Cardiac fibroblast (primary cell): ENCODE measurements around the gene NR2C2.

Experiments
- DNase-seq, 2 donors: peaks; one replicate each; pipeline versions ENCODE4 v3.0.0 to v3.0.0-alpha.2; 2010; ENCODE audit warnings: low read depth in 2 of 2
- H3K4me3 ChIP-seq, 2 donors: replicated peaks in 1 of 2; 1 replicate in 1 of 2; 2 replicates in 1 of 2; pipeline ENCODE4 v1.5.1; 2011; ENCODE audit warnings: low read depth in 2 of 2, low read length in 2 of 2, mild to moderate bottlenecking in 2 of 2, moderate library complexity in 1 of 2
- TF ChIP-seq, protein P1 (sequence below): IDR thresholded peaks from one replicate; pipeline ENCODE4 v1.5.1; 2011; ENCODE audit warnings: low read depth, mild to moderate bottlenecking, low read length, inconsistent platforms

Gene NR2C2

DNA sequence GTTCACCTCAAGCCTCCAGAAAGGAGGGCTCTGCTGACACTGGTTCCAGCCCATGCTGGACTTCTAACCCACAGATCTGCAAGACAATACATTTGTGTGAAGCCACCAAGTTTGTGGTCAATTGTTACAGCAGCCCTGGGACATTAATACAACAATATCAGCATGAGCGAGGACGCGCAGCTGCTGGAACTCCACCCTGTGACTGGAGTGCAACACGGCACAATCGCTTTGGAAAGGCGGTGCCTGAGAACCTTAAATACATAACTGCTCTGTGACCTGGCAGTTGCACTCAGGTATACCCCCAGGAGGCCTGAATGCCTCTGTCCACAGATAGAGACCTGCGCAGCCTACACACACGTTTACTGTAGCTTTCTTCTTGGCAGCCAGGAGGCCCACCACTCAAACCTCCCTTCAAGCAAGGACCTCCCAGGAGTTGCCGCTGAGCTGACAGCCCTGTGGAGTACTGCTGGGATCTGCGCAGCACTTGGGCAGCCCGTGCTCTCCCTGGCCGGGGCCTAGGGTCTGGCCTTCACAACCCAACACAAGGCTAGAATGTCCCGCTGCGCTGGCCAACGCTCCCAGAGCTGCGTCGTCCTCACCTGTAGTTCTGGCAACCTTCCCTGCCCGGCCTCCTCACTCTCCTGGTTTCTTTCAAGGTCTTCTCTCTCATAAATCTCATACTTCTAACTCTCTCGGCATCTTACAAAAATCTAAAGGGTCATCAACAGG lies 109.5 kb downstream of the NR2C2 start:
- no peak overlapping the region for H3K4me3 ChIP-seq
- no peak for DNase-seq
- TF ChIP-seq, protein P1, sequence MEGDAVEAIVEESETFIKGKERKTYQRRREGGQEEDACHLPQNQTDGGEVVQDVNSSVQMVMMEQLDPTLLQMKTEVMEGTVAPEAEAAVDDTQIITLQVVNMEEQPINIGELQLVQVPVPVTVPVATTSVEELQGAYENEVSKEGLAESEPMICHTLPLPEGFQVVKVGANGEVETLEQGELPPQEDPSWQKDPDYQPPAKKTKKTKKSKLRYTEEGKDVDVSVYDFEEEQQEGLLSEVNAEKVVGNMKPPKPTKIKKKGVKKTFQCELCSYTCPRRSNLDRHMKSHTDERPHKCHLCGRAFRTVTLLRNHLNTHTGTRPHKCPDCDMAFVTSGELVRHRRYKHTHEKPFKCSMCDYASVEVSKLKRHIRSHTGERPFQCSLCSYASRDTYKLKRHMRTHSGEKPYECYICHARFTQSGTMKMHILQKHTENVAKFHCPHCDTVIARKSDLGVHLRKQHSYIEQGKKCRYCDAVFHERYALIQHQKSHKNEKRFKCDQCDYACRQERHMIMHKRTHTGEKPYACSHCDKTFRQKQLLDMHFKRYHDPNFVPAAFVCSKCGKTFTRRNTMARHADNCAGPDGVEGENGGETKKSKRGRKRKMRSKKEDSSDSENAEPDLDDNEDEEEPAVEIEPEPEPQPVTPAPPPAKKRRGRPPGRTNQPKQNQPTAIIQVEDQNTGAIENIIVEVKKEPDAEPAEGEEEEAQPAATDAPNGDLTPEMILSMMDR, result no peak

DNA sequence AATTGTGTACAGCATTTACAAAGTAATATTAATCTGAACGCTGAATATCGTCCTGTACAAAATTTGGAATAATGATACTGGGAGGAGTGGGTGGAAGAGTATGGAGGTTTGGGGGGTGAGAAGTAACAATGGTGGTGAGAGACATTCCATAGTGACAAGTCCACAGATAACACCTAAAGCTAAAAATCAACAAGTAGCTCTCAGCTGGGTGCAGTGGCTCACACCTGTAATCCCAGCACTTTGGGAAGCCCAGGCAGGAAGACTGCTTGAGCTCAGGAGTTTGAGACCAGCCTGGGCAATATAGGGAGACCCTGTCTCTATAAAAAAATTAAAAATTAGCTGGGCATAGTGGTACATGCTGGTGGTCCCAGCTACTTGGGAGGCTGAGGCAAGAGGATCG lies 112.6 kb downstream of the NR2C2 start:
- H3K4me3 ChIP-seq, result no peak overlapping the region
- DNase-seq, result no peak
- TF ChIP-seq, protein P1, result no peak

DNA sequence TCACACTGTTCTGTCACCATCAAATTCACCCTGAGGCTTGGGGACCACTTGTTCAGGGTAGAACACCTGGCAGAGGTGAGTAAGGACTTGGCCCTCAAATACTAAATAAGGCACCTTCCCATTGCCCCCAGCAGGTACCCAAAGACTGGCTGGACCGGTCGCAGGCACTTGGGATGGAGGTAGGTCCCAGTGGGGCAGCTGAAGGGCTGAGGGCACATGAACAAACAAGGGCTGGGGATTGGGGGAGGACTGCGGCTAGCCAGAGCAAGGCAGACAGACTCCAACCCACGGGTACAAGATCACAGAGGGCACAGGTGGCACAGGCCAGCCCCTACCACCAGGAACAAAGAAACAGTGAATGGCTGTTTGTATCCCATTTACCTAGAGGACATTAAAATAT lies 115.9 kb downstream of the NR2C2 start:
- H3K4me3 ChIP-seq, result no peak overlapping the region
- DNase-seq, result no peak
- TF ChIP-seq, protein P1, result no peak

DNA sequence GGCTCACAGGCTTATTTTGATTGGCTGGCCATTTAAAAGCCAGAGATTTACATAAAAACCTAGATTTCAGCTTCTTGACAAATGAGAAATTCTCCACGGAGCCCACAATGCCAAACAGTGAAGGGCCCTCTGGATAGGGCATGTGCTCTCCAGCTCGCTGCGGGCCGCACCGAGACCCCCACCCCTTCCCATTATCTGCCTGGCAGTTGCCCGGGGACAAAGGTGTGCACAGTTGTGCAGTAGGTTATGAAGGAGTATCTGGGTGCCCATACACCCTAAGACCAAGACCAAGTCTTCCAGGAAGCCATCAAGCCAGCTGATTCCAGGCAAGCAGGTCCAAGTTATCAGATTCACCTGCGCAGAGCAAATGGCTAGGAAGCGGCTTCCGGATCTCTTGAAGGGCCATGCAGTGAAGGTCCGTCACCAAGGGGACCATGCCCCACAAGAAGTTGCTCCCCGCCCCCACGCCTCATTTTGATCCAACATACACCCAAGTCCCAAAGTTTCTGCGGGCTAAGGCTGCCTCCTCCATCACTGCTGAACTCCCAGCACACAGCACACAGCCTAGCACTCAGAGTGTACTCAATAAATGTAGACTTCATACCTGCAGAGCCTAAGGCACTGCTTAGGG lies 116.4 kb downstream of the NR2C2 start:
- TF ChIP-seq, protein P1, result no peak
- peak overlapping the region; percentile 73 to 95 for H3K4me3 ChIP-seq
- DNase-seq, result no peak

DNA sequence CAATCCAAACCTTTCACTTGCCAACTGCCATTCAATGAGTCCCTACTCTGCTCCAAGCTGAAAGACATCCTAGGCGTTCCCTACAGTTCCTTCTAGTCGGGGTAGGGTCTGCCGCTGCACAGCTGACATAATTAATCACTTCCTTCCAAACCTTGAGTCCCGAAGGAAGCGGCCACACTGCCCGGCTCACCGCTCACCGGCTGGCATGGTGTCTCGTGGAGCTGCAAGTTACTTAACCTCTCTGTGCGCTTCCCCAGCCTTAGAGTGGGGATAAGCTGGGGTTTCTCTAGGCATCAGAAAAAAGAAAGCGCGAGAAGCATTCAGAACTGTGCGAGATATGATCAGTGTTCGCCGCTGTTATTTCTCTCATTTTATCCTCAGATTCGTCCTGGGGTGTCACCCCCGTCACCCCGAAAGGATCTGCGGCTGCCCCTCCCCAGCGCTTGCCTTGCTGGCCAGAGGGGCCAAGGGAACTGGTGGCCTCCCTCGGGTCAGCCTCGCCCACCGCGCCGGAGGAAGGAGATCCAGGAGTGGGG lies 117.0 kb downstream of the NR2C2 start:
- DNase-seq, result peak; percentile 37 to 45
- TF ChIP-seq, protein P1, result no peak
- peak overlapping the region; percentile 73 to 95 for H3K4me3 ChIP-seq

DNA sequence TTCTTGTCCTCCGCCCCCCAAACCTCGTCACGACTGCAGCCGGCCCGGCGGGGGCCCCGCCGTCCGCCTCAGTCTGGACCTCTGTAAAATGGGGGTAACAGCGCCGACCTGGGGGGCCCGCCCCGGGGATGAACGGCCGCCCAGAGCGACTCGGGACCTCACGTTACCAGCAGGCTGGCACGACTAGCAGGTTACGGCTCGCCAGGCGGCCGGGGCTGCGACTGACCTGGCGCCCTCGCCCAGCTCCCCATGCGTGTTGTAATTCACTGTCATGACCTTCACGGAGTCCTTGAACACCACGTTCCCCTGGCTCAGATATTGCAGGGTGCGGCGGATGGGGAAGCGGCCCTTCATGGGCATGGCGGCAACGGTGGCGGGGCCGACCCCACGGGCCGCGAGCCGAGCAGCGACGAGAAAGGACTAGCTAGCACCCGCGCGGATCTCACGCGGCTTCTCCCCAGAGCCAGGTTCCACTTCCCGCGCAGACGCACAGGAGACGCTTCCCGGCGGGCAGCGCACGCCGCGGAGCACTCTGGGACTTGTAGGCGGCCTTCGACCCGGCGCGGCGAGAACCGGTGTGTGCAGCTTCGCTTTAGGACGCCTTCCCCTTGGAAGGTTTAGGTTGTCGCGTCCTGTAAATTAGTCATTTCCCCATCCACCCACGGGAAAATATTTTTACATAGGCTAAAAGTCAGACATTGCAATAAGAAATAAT lies 117.6 kb downstream of the NR2C2 start, which contains the start of gene MRPS25:
TSS of gene MRPS25 (minus strand) at position 481 of the 715 bp plus-strand sequence. CDS start at position 360, 121 bp downstream.
- peak; percentile 94 for DNase-seq
- H3K4me3 ChIP-seq, result peak within 1 kb of the TSS; percentile 73 to 95
- TF ChIP-seq, protein P1, result no peak
